ENCODE data around the gene CARMIL1.

GRCh38 chr6:25387483-25387882, 108.3 kb downstream of the CARMIL1 start:
- TF ChIP-seq CTCF (IDR thresholded peaks at IDR 0.05; ENCODE audit: low read depth, low read length) (no peak), EZH2phosphoT487 (IDR thresholded peaks at IDR 0.05; ENCODE audit: low read depth) (no peak)
